ENCODE measurements around the gene ABCB6. TPM values are rescaled to one million over a fixed set of nuclear protein-coding genes. Genes with fewer than 3 reads are reported as not detected.
A peak's percentile ranks its signal among the peaks of the same experiment; 100 is the strongest.

ABCB6 gene
- total RNA-seq, 1 experiment from 2014 or later: 21.1 TPM

DNA sequence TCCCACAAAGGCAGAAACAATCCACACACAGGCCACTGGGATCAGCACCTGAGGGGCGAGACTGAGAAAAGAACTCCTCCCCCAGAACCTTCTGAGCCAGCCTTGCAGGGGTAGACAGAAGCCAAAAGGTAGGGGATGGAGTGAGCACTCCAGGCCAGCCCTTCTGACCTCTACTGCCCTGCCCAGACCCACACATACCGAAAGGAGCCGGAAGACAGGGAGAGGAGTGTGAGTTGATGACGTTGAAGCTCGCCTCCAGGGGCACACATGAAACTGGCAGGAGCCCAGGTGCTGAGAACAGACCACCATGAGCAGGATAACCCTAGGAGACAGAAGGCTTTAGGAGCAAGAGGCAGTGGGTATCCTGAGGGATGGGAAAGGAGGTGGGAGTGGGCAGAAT lies 50.8 kb downstream of the ABCB6 start:
- Histone ChIP-seq H4K20me1 (ENCODE audit: low read length) (no peaks in the 10 kb centered on the region), H3K4me1 (ENCODE audit: insufficient read depth, low read length) (no peaks in the 10 kb centered on the region), H3K4me3 (ENCODE audit: low read length) (no peak overlapping the region), H3K27ac (ENCODE audit: low read length) (no peak overlapping the region), H3K9me2 (replicated peaks; ENCODE audit: low read length) (no peaks in the 10 kb centered on the region), H3F3A (ENCODE audit: low read length, unreplicated experiment) (no peaks in the 10 kb centered on the region), H2AFZ (ENCODE audit: low read length) (no peak overlapping the region), H3K9ac (ENCODE audit: low read length) (no peak overlapping the region), H3K9me3 (ENCODE audit: low read length) (no peaks in the 10 kb centered on the region), H3K79me2 (ENCODE audit: low read length) (no peaks in the 10 kb centered on the region), H3K36me3 (ENCODE audit: low read depth, low read length) (no peaks in the 10 kb centered on the region; the same call in 1 of the 2 replicates), H3K27me3 (ENCODE audit: low read length) (no peaks in the 10 kb centered on the region), H3K4me2 (ENCODE audit: low read length) (no peak overlapping the region)
- intact Hi-C loops (cut with micrococcal nuclease): loop anchor here (10.0 kb wide), 1 partner anchor 217 kb away; the partner anchor contains the start of gene DNPEP
- POLR2A ChIA-PET (ENCODE audit: unreplicated experiment): no interaction called here
- BruUV-seq (replicated peaks): no TSS peak
- ATAC-seq (no peak), DNase-seq (peak; percentile 0)
- CTCF ChIA-PET: no interaction called here
- TF ChIP-seq EZH2phosphoT487 (IDR thresholded peaks at IDR 0.05; ENCODE audit: borderline replicate concordance, low read length) (no peak), EZH2 (IDR thresholded peaks at IDR 0.05; ENCODE audit: low read length, unreplicated experiment) (no peak)
- TF ChIP-seq, protein P1, sequence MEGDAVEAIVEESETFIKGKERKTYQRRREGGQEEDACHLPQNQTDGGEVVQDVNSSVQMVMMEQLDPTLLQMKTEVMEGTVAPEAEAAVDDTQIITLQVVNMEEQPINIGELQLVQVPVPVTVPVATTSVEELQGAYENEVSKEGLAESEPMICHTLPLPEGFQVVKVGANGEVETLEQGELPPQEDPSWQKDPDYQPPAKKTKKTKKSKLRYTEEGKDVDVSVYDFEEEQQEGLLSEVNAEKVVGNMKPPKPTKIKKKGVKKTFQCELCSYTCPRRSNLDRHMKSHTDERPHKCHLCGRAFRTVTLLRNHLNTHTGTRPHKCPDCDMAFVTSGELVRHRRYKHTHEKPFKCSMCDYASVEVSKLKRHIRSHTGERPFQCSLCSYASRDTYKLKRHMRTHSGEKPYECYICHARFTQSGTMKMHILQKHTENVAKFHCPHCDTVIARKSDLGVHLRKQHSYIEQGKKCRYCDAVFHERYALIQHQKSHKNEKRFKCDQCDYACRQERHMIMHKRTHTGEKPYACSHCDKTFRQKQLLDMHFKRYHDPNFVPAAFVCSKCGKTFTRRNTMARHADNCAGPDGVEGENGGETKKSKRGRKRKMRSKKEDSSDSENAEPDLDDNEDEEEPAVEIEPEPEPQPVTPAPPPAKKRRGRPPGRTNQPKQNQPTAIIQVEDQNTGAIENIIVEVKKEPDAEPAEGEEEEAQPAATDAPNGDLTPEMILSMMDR (conservative IDR thresholded peaks at IDR 0.05; ENCODE audit: low read depth, low read length): no peak

DNA sequence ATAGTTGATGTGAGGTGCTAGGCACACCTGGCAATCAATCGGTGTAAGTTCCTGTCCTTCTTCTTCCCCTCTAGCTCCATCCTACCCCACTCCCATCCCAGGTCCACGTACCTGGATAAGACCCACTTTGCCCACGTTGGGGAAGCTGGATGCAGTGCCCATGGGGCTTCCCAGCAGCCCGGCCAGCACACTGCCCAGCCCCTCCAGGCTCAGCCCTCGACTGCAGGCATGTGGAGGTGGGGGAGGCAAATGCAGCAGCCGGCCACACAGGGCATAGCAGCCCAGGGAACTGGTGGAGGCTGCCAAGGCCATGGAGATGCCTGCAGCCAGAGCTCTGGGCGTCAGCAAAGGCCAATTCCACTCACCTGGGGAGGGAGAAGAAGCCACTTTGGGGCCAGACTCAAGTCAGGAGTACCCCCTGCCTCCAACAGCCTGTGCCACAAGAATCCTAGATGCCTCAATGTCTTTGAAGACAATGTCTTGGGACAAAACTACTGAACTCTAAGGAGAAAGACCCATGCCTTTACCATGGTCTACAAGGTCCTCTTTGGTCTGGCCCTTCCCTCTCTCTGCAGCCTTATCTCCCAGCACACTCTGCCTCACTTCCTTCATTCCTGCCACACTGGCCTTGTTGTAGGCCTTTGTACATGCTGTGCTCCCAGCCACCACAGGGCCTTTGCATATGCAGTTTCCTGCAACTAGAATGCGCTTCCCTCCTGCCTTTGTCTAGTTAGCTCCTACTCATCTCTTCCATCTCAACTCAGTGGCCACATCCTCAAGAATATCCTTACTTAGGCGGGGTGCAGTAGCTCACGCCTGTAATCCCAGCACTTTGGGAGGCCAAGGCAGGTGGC lies 53.5 kb downstream of the ABCB6 start:
- POLR2A ChIA-PET (ENCODE audit: unreplicated experiment): no interaction called here

More for the DNA sequence above, 53.5 kb downstream of the ABCB6 start:
- no TSS peak for BruUV-seq (replicated peaks)
- CTCF ChIA-PET: no interaction called here
- Histone ChIP-seq H3K4me1 (ENCODE audit: insufficient read depth, low read length) (peaks cover 7% of the 10 kb centered on the region; the same call in 1 of the 2 replicates), H4K20me1 (ENCODE audit: low read length) (no peaks in the 10 kb centered on the region), H3K9me2 (replicated peaks; ENCODE audit: low read length) (no peaks in the 10 kb centered on the region), H3K79me2 (ENCODE audit: low read length) (no peaks in the 10 kb centered on the region), H3K9ac (ENCODE audit: low read length) (no peak overlapping the region), H3K9me3 (ENCODE audit: low read length) (no peaks in the 10 kb centered on the region), H3K4me2 (ENCODE audit: low read length) (no peak overlapping the region), H3K27ac (ENCODE audit: low read length) (no peak overlapping the region), H3K27me3 (ENCODE audit: low read length) (no peaks in the 10 kb centered on the region), H3K4me3 (ENCODE audit: low read length) (no peak overlapping the region), H2AFZ (ENCODE audit: low read length) (no peak overlapping the region), H3K36me3 (ENCODE audit: low read depth, low read length) (no peaks in the 10 kb centered on the region), H3F3A (ENCODE audit: low read length, unreplicated experiment) (no peaks in the 10 kb centered on the region)
- intact Hi-C loops (cut with micrococcal nuclease): loop anchor here (10.0 kb wide), 1 partner anchor 220 kb away; the partner anchor contains the start of gene DNPEP
- TF ChIP-seq, protein P1 (conservative IDR thresholded peaks at IDR 0.05; ENCODE audit: low read depth, low read length): no peak
- TF ChIP-seq EZH2 (IDR thresholded peaks at IDR 0.05; ENCODE audit: low read length, unreplicated experiment): no peak
- TF ChIP-seq EZH2phosphoT487 (IDR thresholded peaks at IDR 0.05; ENCODE audit: borderline replicate concordance, low read length): no peak
- ATAC-seq: no peak
- no peak for DNase-seq
